GM23338 (cell line): Measurements from ENCODE around the gene LAX1. TPM values are rescaled to one million over a fixed set of nuclear protein-coding genes. Genes with fewer than 3 reads are reported as not detected.

ENCODE experiments used
- ATAC-seq: fragments of 200-7000 bp; cut with Tn5 transposase; 3 replicates; pipeline ENCODE4 v1.9.1; 2020
- DNase-seq: peaks from one replicate; pipeline ENCODE4 v3.0.0-alpha.2; 2015; ENCODE audit warnings: low spot score
- H2AFZ ChIP-seq: fragments of 200-600 bp; sonication (generic); 2 replicates; pipeline ENCODE4 v1.8.0; 2016; ENCODE audit warnings: antibody characterized with exemption, mild to moderate bottlenecking, moderate library complexity
- H3F3A ChIP-seq: fragments of 200-600 bp; sonication (generic); replicated peaks from 2 replicates; pipeline ENCODE4 v1.8.0; 2017; ENCODE audit warnings: antibody characterized with exemption, mixed run types, low read depth
- H3K27ac ChIP-seq: fragments of 200-600 bp; sonication (generic); 2 replicates; pipeline ENCODE4 v1.6.1; 2016; ENCODE audit warnings: low read depth
- H3K27me3 ChIP-seq: fragments of 200-600 bp; sonication (generic); 2 replicates; pipeline ENCODE4 v1.8.0; 2016; ENCODE audit warnings: mild to moderate bottlenecking, mixed run types, moderate library complexity; ENCODE audit not compliant: insufficient read depth
- H3K36me3 ChIP-seq: fragments of 200-600 bp; sonication (generic); 2 replicates; pipeline ENCODE4 v1.8.0; 2016; ENCODE audit warnings: mild to moderate bottlenecking; ENCODE audit not compliant: insufficient read depth
- H3K4me1 ChIP-seq: fragments of 200-600 bp; sonication (generic); 2 replicates; pipeline ENCODE4 v1.8.0; 2016; ENCODE audit warnings: mild to moderate bottlenecking, moderate library complexity; ENCODE audit not compliant: insufficient read depth
- H3K4me2 ChIP-seq: fragments of 200-600 bp; sonication (generic); 2 replicates; pipeline ENCODE4 v1.7.1; 2017; ENCODE audit warnings: mixed run types
- H3K4me3 ChIP-seq: fragments of 200-600 bp; sonication (generic); 2 replicates; pipeline ENCODE4 v1.6.1; 2016; ENCODE audit warnings: mixed run types
- H3K79me2 ChIP-seq: fragments of 200-600 bp; sonication (generic); replicated peaks from 2 replicates; pipeline ENCODE4 v1.8.0; 2017; ENCODE audit warnings: mild to moderate bottlenecking; ENCODE audit not compliant: insufficient read depth
- H3K9me2 ChIP-seq: fragments of 200-600 bp; sonication (generic); 2 replicates; pipeline ENCODE4 v1.8.0; 2017; ENCODE audit not compliant: insufficient read depth
- H4K20me1 ChIP-seq: fragments of 200-600 bp; sonication (generic); replicated peaks from 2 replicates; pipeline ENCODE4 v1.8.0; 2017; ENCODE audit warnings: mild to moderate bottlenecking; ENCODE audit not compliant: insufficient read depth
- H3K27ac Mint-ChIP-seq: 2 replicates; pipeline ENCODE4 v1.8.0; 2020; ENCODE audit warnings: inconsistent platforms, mild to moderate bottlenecking, moderate library complexity, mixed read lengths
- H3K27me3 Mint-ChIP-seq: 3 replicates; pipeline ENCODE4 v1.8.0; 2022; ENCODE audit warnings: low read depth, mild to moderate bottlenecking, moderate library complexity, mixed read lengths, inconsistent platforms; ENCODE audit not compliant: insufficient read depth, poor library complexity
- H3K36me3 Mint-ChIP-seq: 3 replicates; pipeline ENCODE4 v1.8.0; 2021; ENCODE audit warnings: low read depth, mild to moderate bottlenecking, inconsistent platforms, moderate library complexity, mixed read lengths
- H3K4me1 Mint-ChIP-seq: 3 replicates; pipeline ENCODE4 v1.8.0; 2020; ENCODE audit warnings: mild to moderate bottlenecking, inconsistent platforms, mixed read lengths
- H3K4me3 Mint-ChIP-seq: 3 replicates; pipeline ENCODE4 v1.8.0; 2021; ENCODE audit warnings: moderate library complexity, mild to moderate bottlenecking, inconsistent platforms, mixed read lengths
- H3K9me3 Mint-ChIP-seq: 3 replicates; pipeline ENCODE4 v1.8.0; 2020; ENCODE audit warnings: moderate library complexity, mild to moderate bottlenecking, inconsistent platforms, mixed read lengths
- CREB1 ChIP-seq: fragments of 250-450 bp; sonication (Bioruptor Pico); IDR thresholded peaks from 2 replicates; pipeline ENCODE4 v1.5.0; 2020; ENCODE audit warnings: low read depth, mild to moderate bottlenecking, moderate library complexity
- EZH2 ChIP-seq: fragments of 200-600 bp; sonication (generic); IDR thresholded peaks from one replicate; pipeline ENCODE4 v1.8.0; 2017; ENCODE audit warnings: antibody characterized with exemption, mild to moderate bottlenecking, low read depth; ENCODE audit not compliant: unreplicated experiment
- EZH2phosphoT487 ChIP-seq: fragments of 200-600 bp; sonication (generic); IDR thresholded peaks from one replicate; pipeline ENCODE4 v1.8.1; 2018; ENCODE audit warnings: antibody characterized with exemption; ENCODE audit not compliant: unreplicated experiment
- JUNB ChIP-seq: IDR thresholded peaks from one replicate; pipeline ENCODE4 v1.6.1; 2016; ENCODE audit warnings: antibody characterized with exemption; ENCODE audit not compliant: unreplicated experiment
- NANOG ChIP-seq: IDR thresholded peaks from 2 replicates; pipeline ENCODE4 v1.6.1; 2016; ENCODE audit warnings: antibody characterized with exemption, borderline replicate concordance
- POLR2AphosphoS5 ChIP-seq: IDR thresholded peaks from 2 replicates; pipeline ENCODE4 v1.6.1; 2016; ENCODE audit warnings: antibody characterized with exemption, low read depth
- STAT1 ChIP-seq: IDR thresholded peaks from one replicate; pipeline ENCODE4 v1.6.1; 2016; ENCODE audit warnings: antibody characterized with exemption; ENCODE audit not compliant: unreplicated experiment
- ZNF114 ChIP-seq: fragments of 250-450 bp; sonication (Bioruptor Pico); IDR thresholded peaks from 2 replicates; pipeline ENCODE4 v1.5.0; 2020; ENCODE audit warnings: mild to moderate bottlenecking, moderate library complexity
- ZNF331 ChIP-seq: fragments of 250-450 bp; sonication (Bioruptor Pico); IDR thresholded peaks from 2 replicates; pipeline ENCODE4 v1.5.0; 2020; ENCODE audit warnings: low read depth, mild to moderate bottlenecking, moderate library complexity
- ZNF462 ChIP-seq: fragments of 250-450 bp; sonication (Bioruptor Pico); IDR thresholded peaks from 2 replicates; pipeline ENCODE4 v1.5.0; 2020; ENCODE audit warnings: mild to moderate bottlenecking, moderate library complexity
- polyA plus RNA-seq: library from polyadenylated mRNA; unstranded; fragments of >200 nt; fragmentation: Nextera tagmentation; extraction: Ambion mirVana; gene quantifications from 2 replicates; pipeline ENCODE4 v1.2.1, GENCODE V29; 2016
- total RNA-seq: library from RNA; depleted of rRNA; stranded (reverse); fragments of >200 nt; shearing (Covaris generic); gene quantifications from 2 replicates; pipeline ENCODE4 v1.2.3, GENCODE V29; 2014
- TF ChIP-seq, protein P1 (sequence below): IDR thresholded peaks from 2 replicates; pipeline ENCODE4 v1.6.1; 2016; ENCODE audit warnings: antibody characterized with exemption
- TF ChIP-seq, protein P2 (sequence below): IDR thresholded peaks from one replicate; pipeline ENCODE4 v1.6.1; 2018; ENCODE audit warnings: antibody characterized with exemption; ENCODE audit not compliant: unreplicated experiment
- TF ChIP-seq, protein P3 (sequence below), 2 experiments: fragments of 200-600 bp in 1 of 2; sonication (generic) in 1 of 2; conservative IDR thresholded peaks; 2 replicates each; pipeline versions ENCODE4 v1.5.1 to v1.6.1; 2016 to 2017; ENCODE audit warnings: antibody characterized with exemption in 2 of 2, low read depth in 2 of 2, mild to moderate bottlenecking in 2 of 2, moderate library complexity in 1 of 2

LAX1 gene
- total and polyA plus RNA-seq, 2 experiments from 2014 or later, result not detected

DNA sequence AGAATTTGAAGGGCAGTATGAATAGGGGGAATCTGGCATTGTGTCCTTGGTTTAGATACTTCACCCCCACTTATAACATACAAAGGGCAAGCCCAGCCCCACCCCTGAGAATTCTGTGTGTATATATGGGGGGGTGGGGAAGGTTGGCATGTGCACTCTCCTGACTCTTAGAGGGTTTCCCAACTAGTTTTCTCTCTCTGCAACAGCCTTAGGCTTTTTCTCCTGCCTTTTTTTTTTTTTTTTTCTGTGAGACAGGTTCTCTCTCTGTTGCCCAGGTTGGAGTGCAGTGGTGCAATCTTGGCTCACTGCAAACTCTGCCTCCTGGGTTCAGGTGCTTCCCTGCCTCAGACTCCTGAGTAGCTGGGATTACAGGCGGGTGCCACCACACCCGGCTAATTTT lies 27.5 kb downstream of the LAX1 start:
- peaks cover 16% of the 10 kb centered on the region for H3K27me3 Mint-ChIP-seq
- H3K27ac Mint-ChIP-seq, result no peak overlapping the region
- peaks cover 12% of the 10 kb centered on the region for H3F3A ChIP-seq
- peaks cover 14% of the 10 kb centered on the region for H3K36me3 Mint-ChIP-seq
- 0 out of 2 replicates have a peak, but pooled peaks cover 4% of the 10 kb centered on the region for H4K20me1 ChIP-seq
- H3K27me3 ChIP-seq, result no peaks in the 10 kb centered on the region
- H3K4me1 ChIP-seq, result peaks cover 27% of the 10 kb centered on the region
- no peak overlapping the region for H3K4me3 ChIP-seq
- ATAC-seq (no peak), DNase-seq (no peak)
- no peak overlapping the region for H3K27ac ChIP-seq
- peaks cover 7% of the 10 kb centered on the region; the same call in 1 of the 2 replicates for H3K36me3 ChIP-seq
- peaks cover 13% of the 10 kb centered on the region for H3K9me3 Mint-ChIP-seq
- peaks cover 38% of the 10 kb centered on the region for H3K4me1 Mint-ChIP-seq
- peaks cover 15% of the 10 kb centered on the region for H3K79me2 ChIP-seq
- H3K9me2 ChIP-seq, result no peaks in the 10 kb centered on the region
- H3K4me2 ChIP-seq, result no peak overlapping the region
- no peak overlapping the region for H3K4me3 Mint-ChIP-seq
- H2AFZ ChIP-seq, result no peak overlapping the region
- TF ChIP-seq, protein P1, sequence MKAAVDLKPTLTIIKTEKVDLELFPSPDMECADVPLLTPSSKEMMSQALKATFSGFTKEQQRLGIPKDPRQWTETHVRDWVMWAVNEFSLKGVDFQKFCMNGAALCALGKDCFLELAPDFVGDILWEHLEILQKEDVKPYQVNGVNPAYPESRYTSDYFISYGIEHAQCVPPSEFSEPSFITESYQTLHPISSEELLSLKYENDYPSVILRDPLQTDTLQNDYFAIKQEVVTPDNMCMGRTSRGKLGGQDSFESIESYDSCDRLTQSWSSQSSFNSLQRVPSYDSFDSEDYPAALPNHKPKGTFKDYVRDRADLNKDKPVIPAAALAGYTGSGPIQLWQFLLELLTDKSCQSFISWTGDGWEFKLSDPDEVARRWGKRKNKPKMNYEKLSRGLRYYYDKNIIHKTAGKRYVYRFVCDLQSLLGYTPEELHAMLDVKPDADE, result no peak
- TF ChIP-seq, protein P2, sequence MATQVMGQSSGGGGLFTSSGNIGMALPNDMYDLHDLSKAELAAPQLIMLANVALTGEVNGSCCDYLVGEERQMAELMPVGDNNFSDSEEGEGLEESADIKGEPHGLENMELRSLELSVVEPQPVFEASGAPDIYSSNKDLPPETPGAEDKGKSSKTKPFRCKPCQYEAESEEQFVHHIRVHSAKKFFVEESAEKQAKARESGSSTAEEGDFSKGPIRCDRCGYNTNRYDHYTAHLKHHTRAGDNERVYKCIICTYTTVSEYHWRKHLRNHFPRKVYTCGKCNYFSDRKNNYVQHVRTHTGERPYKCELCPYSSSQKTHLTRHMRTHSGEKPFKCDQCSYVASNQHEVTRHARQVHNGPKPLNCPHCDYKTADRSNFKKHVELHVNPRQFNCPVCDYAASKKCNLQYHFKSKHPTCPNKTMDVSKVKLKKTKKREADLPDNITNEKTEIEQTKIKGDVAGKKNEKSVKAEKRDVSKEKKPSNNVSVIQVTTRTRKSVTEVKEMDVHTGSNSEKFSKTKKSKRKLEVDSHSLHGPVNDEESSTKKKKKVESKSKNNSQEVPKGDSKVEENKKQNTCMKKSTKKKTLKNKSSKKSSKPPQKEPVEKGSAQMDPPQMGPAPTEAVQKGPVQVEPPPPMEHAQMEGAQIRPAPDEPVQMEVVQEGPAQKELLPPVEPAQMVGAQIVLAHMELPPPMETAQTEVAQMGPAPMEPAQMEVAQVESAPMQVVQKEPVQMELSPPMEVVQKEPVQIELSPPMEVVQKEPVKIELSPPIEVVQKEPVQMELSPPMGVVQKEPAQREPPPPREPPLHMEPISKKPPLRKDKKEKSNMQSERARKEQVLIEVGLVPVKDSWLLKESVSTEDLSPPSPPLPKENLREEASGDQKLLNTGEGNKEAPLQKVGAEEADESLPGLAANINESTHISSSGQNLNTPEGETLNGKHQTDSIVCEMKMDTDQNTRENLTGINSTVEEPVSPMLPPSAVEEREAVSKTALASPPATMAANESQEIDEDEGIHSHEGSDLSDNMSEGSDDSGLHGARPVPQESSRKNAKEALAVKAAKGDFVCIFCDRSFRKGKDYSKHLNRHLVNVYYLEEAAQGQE, result no peak
- TF ChIP-seq POLR2AphosphoS5, result no peak
- TF ChIP-seq STAT1, result no peak
- TF ChIP-seq NANOG, result no peak
- TF ChIP-seq ZNF462 (CRISPR knock-in tag), result no peak
- no peak for TF ChIP-seq ZNF331 (CRISPR knock-in tag)
- no peak for TF ChIP-seq JUNB
- TF ChIP-seq EZH2, result no peak
- TF ChIP-seq ZNF114 (CRISPR knock-in tag), result no peak
- TF ChIP-seq, protein P3, sequence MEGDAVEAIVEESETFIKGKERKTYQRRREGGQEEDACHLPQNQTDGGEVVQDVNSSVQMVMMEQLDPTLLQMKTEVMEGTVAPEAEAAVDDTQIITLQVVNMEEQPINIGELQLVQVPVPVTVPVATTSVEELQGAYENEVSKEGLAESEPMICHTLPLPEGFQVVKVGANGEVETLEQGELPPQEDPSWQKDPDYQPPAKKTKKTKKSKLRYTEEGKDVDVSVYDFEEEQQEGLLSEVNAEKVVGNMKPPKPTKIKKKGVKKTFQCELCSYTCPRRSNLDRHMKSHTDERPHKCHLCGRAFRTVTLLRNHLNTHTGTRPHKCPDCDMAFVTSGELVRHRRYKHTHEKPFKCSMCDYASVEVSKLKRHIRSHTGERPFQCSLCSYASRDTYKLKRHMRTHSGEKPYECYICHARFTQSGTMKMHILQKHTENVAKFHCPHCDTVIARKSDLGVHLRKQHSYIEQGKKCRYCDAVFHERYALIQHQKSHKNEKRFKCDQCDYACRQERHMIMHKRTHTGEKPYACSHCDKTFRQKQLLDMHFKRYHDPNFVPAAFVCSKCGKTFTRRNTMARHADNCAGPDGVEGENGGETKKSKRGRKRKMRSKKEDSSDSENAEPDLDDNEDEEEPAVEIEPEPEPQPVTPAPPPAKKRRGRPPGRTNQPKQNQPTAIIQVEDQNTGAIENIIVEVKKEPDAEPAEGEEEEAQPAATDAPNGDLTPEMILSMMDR (conservative IDR thresholded peaks at IDR 0.05; ENCODE audit: low read depth in 2 of 2), result no peak
- no peak for TF ChIP-seq CREB1 (CRISPR knock-in tag)
- no peak for TF ChIP-seq EZH2phosphoT487
